Measurements from ENCODE around the gene CATSPERE. TPM values are rescaled to one million over a fixed set of nuclear protein-coding genes. Genes with fewer than 3 reads are reported as not detected.
A peak's percentile ranks its signal among the peaks of the same experiment; 100 is the strongest.

CATSPERE gene
- total and polyA plus RNA-seq, 10 of the 15 experiments (the other 5 are each of a cell fraction or from before 2014, with no cell fraction given) = 0.04 to 0.24 (median 0.17) TPM; not detected in 3

GRCh38 chr1:244450597-244451538, 10.2 kb upstream of the CATSPERE start:
- no peaks in the 10 kb centered on the region; the same call in 2 of the 3 replicates for H3K9me3 ChIP-seq (replicated peaks; ENCODE audit: control insufficient read depth, insufficient read depth, low read length)
- WGBS (ENCODE audit: insufficient coverage, insufficient replicate concordance, low lambda C conversion rate, missing lambda C conversion rate) = 1% methylated on average over 28 of the region's 41 CpGs
- CTCF ChIA-PET = no interaction called here
- peak; percentile 42 for ATAC-seq
- peak overlapping the region; percentile 59 for H2AFZ ChIP-seq (ENCODE audit: control insufficient read depth, low read depth, low read length)
- peaks cover 57% of the 10 kb centered on the region for H3K79me2 ChIP-seq (ENCODE audit: control insufficient read depth, insufficient read depth, low read length)
- RAD21 ChIA-PET (ENCODE audit: unreplicated experiment) = interaction anchor here (0.9 to 1.0 kb wide), 2 partner anchors 12 to 126 kb away, joined by 3 read pairs; no protein-coding TSS in a partner anchor
- peak overlapping the region; percentile 94 for H3K4me2 ChIP-seq (ENCODE audit: control insufficient read depth, insufficient read depth)
- SMC1A ChIA-PET (ENCODE audit: uncharacterized antibody, unreplicated experiment) = interaction anchor here (0.5 to 2.0 kb wide), 4 partner anchors 36 to 726 kb away, joined by 3 to 9 read pairs (median 6); no protein-coding TSS in a partner anchor
- H3K4me3 ChIP-seq = peak overlapping the region; percentile 96
- no peaks in the 10 kb centered on the region for H3K27me3 ChIP-seq (replicated peaks in 1 of 2; ENCODE audit: control insufficient read depth in 2 of 2, insufficient read depth in 2 of 2, low read length in 1 of 2)
- peak overlapping the region; percentile 93 for H3K27ac ChIP-seq (ENCODE audit: control insufficient read depth, insufficient read depth)
- peaks cover 4% of the 10 kb centered on the region; the same call in 1 of the 2 replicates for H3K4me1 ChIP-seq (ENCODE audit: control insufficient read depth, insufficient read depth, low read length)
- BruUV-seq (replicated peaks) = no TSS peak
- intact Hi-C loops (cut with micrococcal nuclease; ENCODE audit: unreplicated experiment) (loop anchor here (1.0 to 10.0 kb wide), 6 partner anchors 132 to 1194 kb away; partner anchors contain the start of genes CEP170, COX20 and SDCCAG8), in situ Hi-C loops (cut with MboI) (loop anchor here (5.0 to 10.0 kb wide), 2 partner anchors 201 to 524 kb away; partner anchors contain the start of gene DESI2)
- POLR2A ChIA-PET = interaction anchor here (1.0 kb wide), 1 partner anchor 8 kb away, joined by 8 read pairs; no protein-coding TSS in a partner anchor
- peak; percentile 86 for FAIRE-seq
- DNase-seq (ENCODE audit: low read depth, low spot score) = no peak
- H3K36me3 ChIP-seq (ENCODE audit: control insufficient read depth in 2 of 2, insufficient read depth in 2 of 2, low read length in 1 of 2) = peaks cover 0 to 3% of the 10 kb centered on the region in 2 experiments; a peak in 1 of 4 replicates
- peak overlapping the region; percentile 95 for H3K9ac ChIP-seq (ENCODE audit: control insufficient read depth, insufficient read depth, low read length)
- H4K20me1 ChIP-seq (ENCODE audit: control insufficient read depth, insufficient read depth) = no peaks in the 10 kb centered on the region
- TF ChIP-seq, protein P1, sequence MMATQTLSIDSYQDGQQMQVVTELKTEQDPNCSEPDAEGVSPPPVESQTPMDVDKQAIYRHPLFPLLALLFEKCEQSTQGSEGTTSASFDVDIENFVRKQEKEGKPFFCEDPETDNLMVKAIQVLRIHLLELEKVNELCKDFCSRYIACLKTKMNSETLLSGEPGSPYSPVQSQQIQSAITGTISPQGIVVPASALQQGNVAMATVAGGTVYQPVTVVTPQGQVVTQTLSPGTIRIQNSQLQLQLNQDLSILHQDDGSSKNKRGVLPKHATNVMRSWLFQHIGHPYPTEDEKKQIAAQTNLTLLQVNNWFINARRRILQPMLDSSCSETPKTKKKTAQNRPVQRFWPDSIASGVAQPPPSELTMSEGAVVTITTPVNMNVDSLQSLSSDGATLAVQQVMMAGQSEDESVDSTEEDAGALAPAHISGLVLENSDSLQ (IDR thresholded peaks at IDR 0.05) = no peak
- TF ChIP-seq NR2C1 (IDR thresholded peaks at IDR 0.05) (peak; percentile 12; the same call in 1 of the 2 replicates), TAF1 (IDR thresholded peaks at IDR 0.05; ENCODE audit: borderline replicate concordance, low read depth, low read length) (peak; percentile 23; the same call in 1 of the 2 replicates), YY1 (IDR thresholded peaks at IDR 0.05; ENCODE audit: low read depth, low read length) (peak; percentile 91), NR2F1 (conservative IDR thresholded peaks at IDR 0.05) (peak; percentile 48; the same call in 1 of the 2 replicates), RAD51 (IDR thresholded peaks at IDR 0.05) (peak; percentile 83), IKZF2 (IDR thresholded peaks at IDR 0.05) (0 out of 4 replicates have a peak, but pooled peaks of 1 of the 2 experiments have one; percentile 2), SIN3A (IDR thresholded peaks at IDR 0.05; ENCODE audit: low read depth, low read length) (0 out of 2 replicates have a peak, but pooled peaks have one; percentile 1)
- TF ChIP-seq, protein P2, sequence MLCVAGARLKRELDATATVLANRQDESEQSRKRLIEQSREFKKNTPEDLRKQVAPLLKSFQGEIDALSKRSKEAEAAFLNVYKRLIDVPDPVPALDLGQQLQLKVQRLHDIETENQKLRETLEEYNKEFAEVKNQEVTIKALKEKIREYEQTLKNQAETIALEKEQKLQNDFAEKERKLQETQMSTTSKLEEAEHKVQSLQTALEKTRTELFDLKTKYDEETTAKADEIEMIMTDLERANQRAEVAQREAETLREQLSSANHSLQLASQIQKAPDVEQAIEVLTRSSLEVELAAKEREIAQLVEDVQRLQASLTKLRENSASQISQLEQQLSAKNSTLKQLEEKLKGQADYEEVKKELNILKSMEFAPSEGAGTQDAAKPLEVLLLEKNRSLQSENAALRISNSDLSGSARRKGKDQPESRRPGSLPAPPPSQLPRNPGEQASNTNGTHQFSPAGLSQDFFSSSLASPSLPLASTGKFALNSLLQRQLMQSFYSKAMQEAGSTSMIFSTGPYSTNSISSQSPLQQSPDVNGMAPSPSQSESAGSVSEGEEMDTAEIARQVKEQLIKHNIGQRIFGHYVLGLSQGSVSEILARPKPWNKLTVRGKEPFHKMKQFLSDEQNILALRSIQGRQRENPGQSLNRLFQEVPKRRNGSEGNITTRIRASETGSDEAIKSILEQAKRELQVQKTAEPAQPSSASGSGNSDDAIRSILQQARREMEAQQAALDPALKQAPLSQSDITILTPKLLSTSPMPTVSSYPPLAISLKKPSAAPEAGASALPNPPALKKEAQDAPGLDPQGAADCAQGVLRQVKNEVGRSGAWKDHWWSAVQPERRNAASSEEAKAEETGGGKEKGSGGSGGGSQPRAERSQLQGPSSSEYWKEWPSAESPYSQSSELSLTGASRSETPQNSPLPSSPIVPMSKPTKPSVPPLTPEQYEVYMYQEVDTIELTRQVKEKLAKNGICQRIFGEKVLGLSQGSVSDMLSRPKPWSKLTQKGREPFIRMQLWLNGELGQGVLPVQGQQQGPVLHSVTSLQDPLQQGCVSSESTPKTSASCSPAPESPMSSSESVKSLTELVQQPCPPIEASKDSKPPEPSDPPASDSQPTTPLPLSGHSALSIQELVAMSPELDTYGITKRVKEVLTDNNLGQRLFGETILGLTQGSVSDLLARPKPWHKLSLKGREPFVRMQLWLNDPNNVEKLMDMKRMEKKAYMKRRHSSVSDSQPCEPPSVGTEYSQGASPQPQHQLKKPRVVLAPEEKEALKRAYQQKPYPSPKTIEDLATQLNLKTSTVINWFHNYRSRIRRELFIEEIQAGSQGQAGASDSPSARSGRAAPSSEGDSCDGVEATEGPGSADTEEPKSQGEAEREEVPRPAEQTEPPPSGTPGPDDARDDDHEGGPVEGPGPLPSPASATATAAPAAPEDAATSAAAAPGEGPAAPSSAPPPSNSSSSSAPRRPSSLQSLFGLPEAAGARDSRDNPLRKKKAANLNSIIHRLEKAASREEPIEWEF (IDR thresholded peaks at IDR 0.05; ENCODE audit: insufficient replicate concordance, low read depth, low read length) = no peak
- TF ChIP-seq, protein P3, sequence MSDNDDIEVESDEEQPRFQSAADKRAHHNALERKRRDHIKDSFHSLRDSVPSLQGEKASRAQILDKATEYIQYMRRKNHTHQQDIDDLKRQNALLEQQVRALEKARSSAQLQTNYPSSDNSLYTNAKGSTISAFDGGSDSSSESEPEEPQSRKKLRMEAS (IDR thresholded peaks at IDR 0.05; ENCODE audit: low read depth, low read length) = peak; percentile 31

Measured in GM12878 (cell line).